ENCODE results near the gene LNP1.

- no peak for TF ChIP-seq POLR2AphosphoS5 (IDR thresholded peaks at IDR 0.05)
- TF ChIP-seq CTCF (IDR thresholded peaks at IDR 0.05), result no peak
- no peak for TF ChIP-seq POLR2A (IDR thresholded peaks at IDR 0.05)
Measured at GRCh38 chr3:100411091-100411982, 10.0 kb downstream of the LNP1 start.
